ENCODE measurements around the gene L3MBTL3. TPM values are rescaled to one million over a fixed set of nuclear protein-coding genes. Genes with fewer than 3 reads are reported as not detected.

The L3MBTL3 gene
- total RNA-seq, 1 donor from 2014 or later = 9.4 TPM

- Histone ChIP-seq H3K36me3 (ENCODE audit: control insufficient read depth in 3 of 3, insufficient read depth in 3 of 3, low read length in 3 of 3) (no peaks in the 10 kb centered on the region), H3K4me1 (ENCODE audit: control insufficient read depth in 3 of 3, insufficient read depth in 3 of 3, low read length in 3 of 3) (no peaks in the 10 kb centered on the region), H3K27ac (ENCODE audit: low read depth, low read length) (no peak overlapping the region), H3K9ac (ENCODE audit: low read depth in 1 of 3, low read length in 3 of 3) (no peak overlapping the region), H3K9me3 (ENCODE audit: control insufficient read depth in 3 of 3, low read length in 3 of 3) (no peaks in the 10 kb centered on the region), H3K4me3 (ENCODE audit: low read length in 3 of 3) (no peak overlapping the region), H3K27me3 (ENCODE audit: control insufficient read depth in 3 of 3, insufficient read depth in 3 of 3, low read length in 3 of 3) (no peaks in the 10 kb centered on the region)
These were observed 17.6 kb upstream of the L3MBTL3 start for GRCh38 chr6:130000526-130001421.

- Histone ChIP-seq H3K4me3 (ENCODE audit: low read length in 3 of 3) (no peak overlapping the region), H3K27me3 (ENCODE audit: control insufficient read depth in 3 of 3, insufficient read depth in 3 of 3, low read length in 3 of 3) (no peaks in the 10 kb centered on the region), H3K9ac (ENCODE audit: low read depth in 1 of 3, low read length in 3 of 3) (no peak overlapping the region), H3K4me1 (ENCODE audit: control insufficient read depth in 3 of 3, insufficient read depth in 3 of 3, low read length in 3 of 3) (no peaks in the 10 kb centered on the region), H3K27ac (ENCODE audit: low read depth, low read length) (no peak overlapping the region), H3K36me3 (ENCODE audit: control insufficient read depth in 3 of 3, insufficient read depth in 3 of 3, low read length in 3 of 3) (no peaks in the 10 kb centered on the region), H3K9me3 (ENCODE audit: control insufficient read depth in 3 of 3, low read length in 3 of 3) (no peaks in the 10 kb centered on the region)
These were observed 10.0 kb upstream of the L3MBTL3 start for GRCh38 chr6:130008236-130008873.

DNA sequence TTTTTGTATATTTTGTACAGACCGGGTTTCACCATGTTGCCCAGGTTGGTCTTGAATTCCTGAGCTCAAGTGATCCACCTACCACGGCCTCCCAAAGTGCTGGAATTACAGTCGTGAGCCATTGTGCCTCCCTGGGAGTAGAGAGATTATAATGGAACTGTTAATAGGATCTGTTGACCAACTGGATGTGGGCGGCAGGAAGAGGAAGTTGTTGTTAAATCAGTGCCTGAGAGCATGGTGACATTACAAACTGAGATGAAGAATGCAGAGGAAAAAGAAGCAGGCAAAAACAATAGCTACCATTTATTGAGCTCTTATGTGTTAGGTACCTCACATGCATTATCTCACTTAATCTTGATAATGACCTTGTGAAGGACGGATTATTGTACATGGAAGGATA is 9.2 kb upstream of the L3MBTL3 start:
- Histone ChIP-seq H3K9ac (ENCODE audit: low read depth in 1 of 3, low read length in 3 of 3) (no peak overlapping the region), H3K4me1 (ENCODE audit: control insufficient read depth in 3 of 3, insufficient read depth in 3 of 3, low read length in 3 of 3) (no peaks in the 10 kb centered on the region), H3K27ac (ENCODE audit: low read depth, low read length) (no peak overlapping the region), H3K36me3 (ENCODE audit: control insufficient read depth in 3 of 3, insufficient read depth in 3 of 3, low read length in 3 of 3) (no peaks in the 10 kb centered on the region), H3K9me3 (ENCODE audit: control insufficient read depth in 3 of 3, low read length in 3 of 3) (no peaks in the 10 kb centered on the region), H3K27me3 (ENCODE audit: control insufficient read depth in 3 of 3, insufficient read depth in 3 of 3, low read length in 3 of 3) (no peaks in the 10 kb centered on the region), H3K4me3 (ENCODE audit: low read length in 3 of 3) (no peak overlapping the region)

DNA sequence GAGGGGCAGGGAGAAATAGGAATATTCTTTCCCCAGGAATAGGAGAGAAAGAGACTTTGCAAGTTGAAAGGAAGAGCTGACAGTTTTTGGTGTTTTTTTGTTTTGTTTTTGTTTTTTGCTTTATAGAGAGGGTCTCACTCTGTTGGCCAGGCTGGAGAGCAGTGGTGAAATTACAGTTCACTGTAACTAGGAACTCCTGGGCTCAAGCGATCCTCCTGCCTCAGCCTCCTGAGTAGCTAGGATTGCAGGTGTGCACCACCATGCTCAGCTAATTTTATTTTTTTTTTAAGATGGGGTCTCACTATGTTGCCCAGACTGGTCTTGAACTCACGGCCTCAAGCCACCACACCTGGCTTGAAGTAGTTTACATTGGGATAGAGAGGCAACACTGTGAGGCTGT is 8.0 kb upstream of the L3MBTL3 start:
- Histone ChIP-seq H3K9ac (ENCODE audit: low read depth in 1 of 3, low read length in 3 of 3) (no peak overlapping the region), H3K36me3 (ENCODE audit: control insufficient read depth in 3 of 3, insufficient read depth in 3 of 3, low read length in 3 of 3) (no peaks in the 10 kb centered on the region), H3K27me3 (ENCODE audit: control insufficient read depth in 3 of 3, insufficient read depth in 3 of 3, low read length in 3 of 3) (no peaks in the 10 kb centered on the region), H3K4me3 (ENCODE audit: low read length in 3 of 3) (no peak overlapping the region), H3K27ac (ENCODE audit: low read depth, low read length) (no peak overlapping the region), H3K4me1 (ENCODE audit: control insufficient read depth in 3 of 3, insufficient read depth in 3 of 3, low read length in 3 of 3) (no peaks in the 10 kb centered on the region), H3K9me3 (ENCODE audit: control insufficient read depth in 3 of 3, low read length in 3 of 3) (no peaks in the 10 kb centered on the region)

GRCh38 chr6:130012728-130013127 is 5.7 kb upstream of the L3MBTL3 start:
- H3K4me1 ChIP-seq (ENCODE audit: control insufficient read depth in 3 of 3, insufficient read depth in 3 of 3, low read length in 3 of 3) = no peaks in the 10 kb centered on the region
- H3K9me3 ChIP-seq (ENCODE audit: control insufficient read depth in 3 of 3, low read length in 3 of 3) = no peaks in the 10 kb centered on the region
- no peaks in the 10 kb centered on the region for H3K36me3 ChIP-seq (ENCODE audit: control insufficient read depth in 3 of 3, insufficient read depth in 3 of 3, low read length in 3 of 3)
- H3K27me3 ChIP-seq (ENCODE audit: control insufficient read depth in 3 of 3, insufficient read depth in 3 of 3, low read length in 3 of 3) = no peaks in the 10 kb centered on the region
- H3K27ac ChIP-seq (ENCODE audit: low read depth, low read length) = no peak overlapping the region
- H3K4me3 ChIP-seq (ENCODE audit: low read length in 3 of 3) = no peak overlapping the region
- H3K9ac ChIP-seq (ENCODE audit: low read depth in 1 of 3, low read length in 3 of 3) = no peak overlapping the region

- H3K27ac ChIP-seq (ENCODE audit: low read depth, low read length) = peak overlapping the region; percentile 23
- H3K4me3 ChIP-seq (ENCODE audit: low read length in 3 of 3) = peak overlapping the region; percentile 81 to 89 (median 83)
These were observed 454 bp downstream of the L3MBTL3 start for GRCh38 chr6:130018744-130019325.

GRCh38 chr6:130019326-130020072 is 1.1 kb downstream of the L3MBTL3 start:
- no peak overlapping the region for H3K27ac ChIP-seq (ENCODE audit: low read depth, low read length)
- H3K4me3 ChIP-seq (ENCODE audit: low read length in 3 of 3) = peak overlapping the region; percentile 77 to 87 (median 83)
- H3K9ac ChIP-seq (ENCODE audit: low read depth in 1 of 3, low read length in 3 of 3) = peak overlapping the region; percentile 50 to 78 (median 68)

More at GRCh38 chr6:130018744-130019325, 454 bp downstream of the L3MBTL3 start:
- Histone ChIP-seq H3K36me3 (ENCODE audit: control insufficient read depth in 3 of 3, insufficient read depth in 3 of 3, low read length in 3 of 3) (no peaks in the 10 kb centered on the region), H3K9ac (ENCODE audit: low read depth in 1 of 3, low read length in 3 of 3) (peak overlapping the region; percentile 71 to 79 (median 75)), H3K9me3 (ENCODE audit: control insufficient read depth in 3 of 3, low read length in 3 of 3) (no peaks in the 10 kb centered on the region), H3K27me3 (ENCODE audit: control insufficient read depth in 3 of 3, insufficient read depth in 3 of 3, low read length in 3 of 3) (no peaks in the 10 kb centered on the region), H3K4me1 (ENCODE audit: control insufficient read depth in 3 of 3, insufficient read depth in 3 of 3, low read length in 3 of 3) (peaks cover 3% of the 10 kb centered on the region in 3 donors)

DNA sequence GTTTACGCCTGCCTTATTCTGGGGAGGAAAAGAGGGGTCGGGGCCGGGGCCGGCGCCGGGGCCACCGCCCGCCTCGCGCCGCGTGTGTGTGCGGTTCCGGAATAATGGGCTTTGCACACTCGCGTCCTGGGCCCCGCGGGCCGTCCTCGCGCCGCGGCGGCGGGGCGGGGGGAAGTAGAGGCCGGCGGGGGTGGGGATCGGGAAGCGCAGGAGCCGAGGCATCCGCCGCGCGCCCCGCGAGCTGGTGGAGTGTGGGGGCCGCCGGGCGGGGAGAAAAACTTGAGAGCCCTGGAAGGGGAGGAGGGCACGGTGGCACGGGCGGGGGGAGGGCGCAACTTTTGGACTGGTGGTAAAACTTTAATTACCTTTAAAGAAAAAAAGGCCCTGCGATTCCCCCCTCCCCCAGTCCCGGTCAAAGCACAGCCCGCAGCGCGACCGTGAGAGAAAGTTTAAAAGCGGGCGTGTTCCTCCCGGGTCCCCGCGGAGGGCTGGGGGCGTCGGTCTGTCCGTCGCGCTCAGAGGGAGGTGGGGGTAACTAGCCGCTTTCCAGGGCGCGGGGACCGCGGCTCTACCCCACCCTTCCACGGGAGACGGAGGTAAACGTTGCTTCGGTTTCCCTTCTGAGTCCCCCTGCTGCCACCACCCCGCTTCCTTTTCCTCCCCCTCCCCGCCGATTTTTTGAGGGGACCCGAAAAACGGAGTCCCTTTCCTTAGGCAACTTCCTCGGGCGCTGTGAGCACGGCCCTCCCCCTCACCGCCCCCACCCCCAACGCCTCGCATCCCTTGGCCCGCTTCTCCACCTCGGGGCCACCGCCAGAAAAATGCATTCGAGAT is 1.9 kb downstream of the L3MBTL3 start:
- Histone ChIP-seq H3K27ac (ENCODE audit: low read depth, low read length) (peak overlapping the region; percentile 42), H3K27me3 (ENCODE audit: control insufficient read depth in 3 of 3, insufficient read depth in 3 of 3, low read length in 3 of 3) (no peaks in the 10 kb centered on the region), H3K36me3 (ENCODE audit: control insufficient read depth in 3 of 3, insufficient read depth in 3 of 3, low read length in 3 of 3) (no peaks in the 10 kb centered on the region), H3K9ac (ENCODE audit: low read depth in 1 of 3, low read length in 3 of 3) (peak overlapping the region; percentile 47 to 75 (median 62)), H3K9me3 (ENCODE audit: control insufficient read depth in 3 of 3, low read length in 3 of 3) (no peaks in the 10 kb centered on the region), H3K4me3 (ENCODE audit: low read length in 3 of 3) (peak overlapping the region; percentile 71 to 78 (median 76)), H3K4me1 (ENCODE audit: control insufficient read depth in 3 of 3, insufficient read depth in 3 of 3, low read length in 3 of 3) (peaks cover 3% of the 10 kb centered on the region in 3 donors)

More at GRCh38 chr6:130019326-130020072, 1.1 kb downstream of the L3MBTL3 start:
- Histone ChIP-seq H3K27me3 (ENCODE audit: control insufficient read depth in 3 of 3, insufficient read depth in 3 of 3, low read length in 3 of 3) (no peaks in the 10 kb centered on the region), H3K9me3 (ENCODE audit: control insufficient read depth in 3 of 3, low read length in 3 of 3) (no peaks in the 10 kb centered on the region), H3K36me3 (ENCODE audit: control insufficient read depth in 3 of 3, insufficient read depth in 3 of 3, low read length in 3 of 3) (no peaks in the 10 kb centered on the region), H3K4me1 (ENCODE audit: control insufficient read depth in 3 of 3, insufficient read depth in 3 of 3, low read length in 3 of 3) (peaks cover 3% of the 10 kb centered on the region in 3 donors)
